Breast epithelium (tissue), 3 donors: ENCODE measurements around the gene CSNK1D.

Experiments
- CTCF ChIP-seq, 3 donors: fragments of 450-650 bp; IDR thresholded peaks; one replicate each; pipeline ENCODE4 v1.5.1; 2016 to 2017; ENCODE audit warnings: antibody characterized with exemption in 3 of 3, mild to moderate bottlenecking in 3 of 3, moderate library complexity in 3 of 3
- POLR2A ChIP-seq: fragments of 450-650 bp; IDR thresholded peaks from one replicate; pipeline ENCODE4 v1.6.1; 2016; ENCODE audit warnings: antibody characterized with exemption, mild to moderate bottlenecking, moderate library complexity
- POLR2AphosphoS5 ChIP-seq, 3 donors: sonication (generic); formaldehyde crosslinking; IDR thresholded peaks; one replicate each; pipeline ENCODE4 v1.6.1; 2017; ENCODE audit warnings: antibody characterized with exemption in 3 of 3

- TF ChIP-seq CTCF (IDR thresholded peaks at IDR 0.05) (no peak), POLR2A (no peak), POLR2AphosphoS5 (IDR thresholded peaks at IDR 0.05) (no peak)
These were observed 47.2 kb downstream of the CSNK1D start for GRCh38 chr17:82226146-82226808.
